Uterus (tissue), 2 donors: Measurements from ENCODE around the gene MPPED1.

Experiments used
- CTCF ChIP-seq, 4 experiments: fragments of 200-600 bp in 2 of 4; fragments of 450-650 bp in 2 of 4; sonication (generic) in 2 of 4; IDR thresholded peaks; one replicate each; pipeline ENCODE4 v1.5.1; 2016 to 2019; ENCODE audit warnings: antibody characterized with exemption in 4 of 4, mild to moderate bottlenecking in 2 of 4, moderate library complexity in 1 of 4
- POLR2A ChIP-seq, 2 donors: fragments of 450-650 bp; IDR thresholded peaks; one replicate each; pipeline ENCODE4 v1.6.1; 2016; ENCODE audit warnings: antibody characterized with exemption in 2 of 2, mild to moderate bottlenecking in 1 of 2, moderate library complexity in 1 of 2

GRCh38 chr22:43441216-43441615 is 29.4 kb downstream of the MPPED1 start:
- TF ChIP-seq POLR2A (IDR thresholded peaks at IDR 0.05) (no peak), CTCF (IDR thresholded peaks at IDR 0.05) (no peak)
